Airway epithelial cell (primary cell): ENCODE results near the gene SLC44A1. TPM values are rescaled to one million over a fixed set of nuclear protein-coding genes. Genes with fewer than 3 reads are reported as not detected.

Source experiments
- total RNA-seq: library from RNA; depleted of rRNA; stranded (reverse); fragments of >200 nt; gene quantifications from 2 replicates; pipeline ENCODE4 v1.2.3, GENCODE V29; 2015

The SLC44A1 gene
- 12.6 and 17.8 TPM in 2 replicates for total RNA-seq

GRCh38 chr9:105244003-105244733, at the start of gene SLC44A1:
Gene SLC44A1, plus strand, starts transcription at chr9:105244651. Its CDS starts 218 bp downstream, at chr9:105244869.

GRCh38 chr9:105447814-105448812, 203.7 kb downstream of the SLC44A1 start, which contains the start of gene FSD1L:
Gene FSD1L, plus strand, starts transcription at chr9:105448034. Its CDS starts 187 bp downstream, at chr9:105448221.

Other genes with a start within 250 kb of the SLC44A1 start
- gene FSD1L, start 203.4 kb downstream of the SLC44A1 start, total RNA-seq, result 0.51 and 1.3 TPM in 2 replicates